Stimulated activated CD4-positive, alpha-beta T cell treated with anti-CD3 and anti-CD28 coated beads, Interleukin-2, amount 100 ng/mL, for 24 hours (primary cell): ENCODE measurements around the gene CCDC9.
A peak's percentile ranks its signal among the peaks of the same experiment; 100 is the strongest.

Source experiments
- DNase-seq, 2 donors: peaks; one replicate each; pipeline ENCODE4 v3.0.0-alpha.2; 2020

Gene CCDC9

DNA sequence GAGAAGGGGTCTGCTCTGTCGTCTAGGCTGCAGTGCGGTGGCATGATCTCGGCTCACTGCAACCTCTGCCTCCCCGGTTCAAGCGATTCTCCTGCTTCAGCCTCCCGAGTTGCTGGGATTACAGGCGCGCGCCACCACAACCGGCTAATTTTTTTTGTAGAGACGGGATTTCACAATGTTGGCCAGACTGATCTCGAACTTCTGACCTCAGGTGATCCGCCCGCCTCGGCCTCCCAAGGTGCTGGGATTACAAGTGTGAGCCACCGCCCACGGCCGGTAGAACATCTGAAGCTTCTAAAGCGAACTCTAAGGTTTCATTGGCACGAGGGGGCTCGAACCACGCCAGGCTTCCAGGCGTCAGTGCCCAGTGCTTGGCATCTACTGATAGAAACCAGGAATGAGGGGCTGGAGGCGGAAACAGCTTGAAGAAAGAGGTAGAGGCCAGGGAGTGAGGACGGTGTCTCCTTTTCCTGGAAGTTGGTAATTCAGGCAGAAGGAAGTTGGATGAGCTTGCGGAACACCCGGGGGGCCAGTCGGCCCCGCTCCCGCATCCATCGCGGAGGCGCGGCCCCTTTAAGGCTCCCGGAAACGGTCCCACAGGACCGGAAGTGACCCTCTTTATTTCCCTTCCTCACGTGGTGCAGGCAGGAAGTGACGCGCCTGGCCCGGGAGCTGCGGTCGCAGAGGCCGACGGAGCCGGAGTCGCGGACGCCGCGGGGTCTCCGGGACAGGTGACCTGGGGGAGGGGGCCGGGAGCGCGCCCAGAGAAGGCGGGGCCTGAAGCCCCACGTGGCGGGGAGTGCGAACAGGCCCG, at the start of gene CCDC9:
Gene CCDC9 (plus strand): TSS at position 647 of the 814 bp plus-strand sequence. CDS start 1,876 bp downstream, outside the sequence.
- DNase-seq, result peak; percentile 95 to 96

DNA sequence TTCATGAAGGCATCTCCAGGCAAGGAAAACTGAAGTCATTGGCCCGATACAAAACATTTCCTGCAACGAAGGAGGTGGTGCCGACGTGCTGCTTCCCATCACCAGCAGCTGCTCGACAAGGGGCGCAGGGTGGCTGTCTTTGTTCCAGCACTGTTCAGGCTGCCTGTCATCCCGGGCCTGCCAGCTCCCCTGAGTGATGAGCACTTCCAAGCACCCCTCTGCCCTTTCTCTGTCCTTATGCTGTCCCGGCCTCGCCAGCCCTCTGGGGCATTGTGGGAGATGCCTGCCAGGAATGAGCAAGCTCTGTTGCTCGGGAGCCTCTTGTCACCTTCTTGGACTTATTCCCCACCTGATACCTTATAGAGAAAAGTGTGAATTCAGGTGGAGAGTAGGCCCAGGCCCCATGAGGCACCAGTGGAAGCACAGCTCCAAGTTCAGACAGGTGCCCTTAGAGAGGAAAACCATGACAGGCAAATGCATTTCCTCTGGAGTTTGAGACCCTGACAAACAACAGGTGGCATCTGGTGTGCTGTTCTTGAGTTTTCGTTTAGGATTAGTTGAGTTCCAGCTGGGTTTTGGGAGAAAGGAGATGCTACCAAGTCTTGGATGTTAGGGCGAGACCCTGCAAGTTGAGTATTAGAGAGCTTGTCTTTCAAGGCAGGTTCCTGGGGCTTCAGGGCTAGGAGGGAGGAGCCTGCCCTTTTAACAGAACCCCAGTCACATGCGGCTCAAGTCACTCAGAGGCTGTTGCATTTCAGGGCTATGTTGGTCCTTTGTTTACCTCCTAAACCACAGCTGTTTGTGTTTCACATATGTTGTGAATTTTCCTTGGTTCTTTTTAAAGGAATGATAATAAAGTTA, 46.8 kb upstream of the CCDC9 start:
- no peak for DNase-seq

DNA sequence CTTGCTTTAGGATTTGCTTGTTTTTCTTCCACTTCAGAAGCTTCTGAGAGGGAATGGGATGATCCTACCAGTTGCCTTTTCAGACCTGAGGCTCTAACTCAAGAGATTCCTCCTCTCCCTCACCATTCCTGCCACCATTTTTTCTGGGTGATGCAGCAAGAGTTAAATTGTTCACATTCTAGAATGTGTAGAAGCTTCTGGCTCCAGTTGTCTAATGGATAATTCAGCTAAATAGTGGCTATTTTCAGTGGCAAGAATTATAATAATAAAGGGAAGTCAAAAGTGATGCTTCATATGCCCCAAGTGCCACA, 46.2 kb upstream of the CCDC9 start:
- DNase-seq, result no peak

DNA sequence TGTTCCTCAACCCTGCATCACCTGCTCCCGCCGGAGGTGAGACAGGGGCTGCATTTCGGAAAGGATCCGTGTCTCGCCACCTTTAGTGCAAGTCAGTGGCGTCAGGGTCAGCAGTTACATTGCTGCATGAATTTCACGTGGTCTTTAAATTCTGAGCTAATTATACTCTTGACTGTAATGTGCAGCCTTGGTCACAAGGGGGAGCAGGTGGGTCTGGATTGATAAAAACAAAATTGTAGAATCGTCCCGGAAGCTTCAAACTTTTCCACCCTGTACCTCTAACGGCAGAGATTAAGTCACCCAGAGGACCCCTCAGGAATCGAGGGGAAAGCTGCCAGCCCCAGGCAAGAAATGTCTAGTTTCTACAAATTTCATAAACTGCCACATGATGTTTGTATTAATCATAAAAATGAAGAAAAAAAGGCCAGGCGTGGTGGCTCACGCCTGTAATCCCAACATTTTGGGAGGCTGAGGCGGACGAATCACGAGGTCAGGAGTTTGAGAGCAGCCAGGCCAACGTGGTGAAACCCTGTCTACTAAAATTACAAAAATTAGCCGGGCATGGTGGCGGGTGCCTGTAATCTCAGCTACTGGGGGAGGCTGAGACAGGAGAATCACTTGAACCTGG, 45.5 kb upstream of the CCDC9 start:
- DNase-seq, result peak; percentile 81 to 88

DNA sequence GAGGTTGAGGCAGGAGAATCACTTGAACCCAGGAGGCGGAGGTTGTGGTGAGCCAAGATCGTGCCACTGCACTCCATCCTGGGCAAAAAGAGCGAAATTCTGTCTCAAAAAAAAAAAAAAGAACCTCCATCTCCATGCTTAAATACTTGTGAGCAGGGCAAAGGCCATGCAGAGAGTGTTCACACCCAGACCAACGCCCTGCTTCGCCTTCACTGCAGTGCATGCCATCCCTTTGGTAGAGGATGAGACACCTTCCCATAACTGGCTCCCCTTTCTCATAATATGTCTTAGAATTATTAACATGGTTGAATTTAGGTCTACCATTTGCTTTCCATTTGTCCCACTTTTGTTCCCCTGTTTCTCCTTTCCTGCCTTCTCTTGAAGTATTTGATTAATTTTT, 40.7 kb upstream of the CCDC9 start:
- no peak for DNase-seq

DNA sequence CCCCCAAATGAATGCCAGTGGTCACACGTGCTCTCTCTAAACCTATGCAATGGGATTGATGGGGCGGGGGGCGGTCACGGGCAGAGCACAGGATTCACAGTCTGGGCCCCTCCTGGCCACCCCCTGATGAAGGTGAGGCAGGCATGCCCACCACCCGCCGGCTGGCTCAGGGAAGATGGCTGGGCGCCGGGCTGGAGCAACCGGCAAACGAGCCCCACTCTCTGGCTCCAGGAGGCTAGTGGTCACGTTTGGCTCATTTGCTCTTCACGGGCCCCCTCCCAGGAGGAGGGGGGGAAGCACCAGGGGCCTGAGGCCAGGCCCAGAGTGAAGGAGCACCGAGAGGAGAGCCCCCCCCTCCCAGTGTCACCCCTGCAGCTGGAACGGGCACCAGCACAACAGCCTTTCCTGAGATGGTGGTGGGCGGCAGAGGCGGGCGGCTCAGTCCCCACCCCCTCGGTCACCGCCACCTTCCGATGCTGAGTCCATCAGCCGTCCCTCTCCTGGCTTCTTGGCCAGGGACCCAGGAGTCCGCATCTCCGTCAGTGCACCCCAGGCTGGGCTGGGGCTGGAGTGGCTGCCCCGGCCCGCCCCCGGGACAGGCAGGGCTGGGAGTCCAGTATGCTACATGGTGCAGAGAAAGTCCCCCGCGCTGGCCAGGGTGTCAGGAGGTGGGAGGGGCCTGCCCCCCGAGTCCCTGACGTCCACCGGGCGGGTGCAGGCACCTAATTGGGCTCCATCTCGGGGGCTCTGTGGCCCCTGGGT, 35.1 kb upstream of the CCDC9 start:
- no peak for DNase-seq

DNA sequence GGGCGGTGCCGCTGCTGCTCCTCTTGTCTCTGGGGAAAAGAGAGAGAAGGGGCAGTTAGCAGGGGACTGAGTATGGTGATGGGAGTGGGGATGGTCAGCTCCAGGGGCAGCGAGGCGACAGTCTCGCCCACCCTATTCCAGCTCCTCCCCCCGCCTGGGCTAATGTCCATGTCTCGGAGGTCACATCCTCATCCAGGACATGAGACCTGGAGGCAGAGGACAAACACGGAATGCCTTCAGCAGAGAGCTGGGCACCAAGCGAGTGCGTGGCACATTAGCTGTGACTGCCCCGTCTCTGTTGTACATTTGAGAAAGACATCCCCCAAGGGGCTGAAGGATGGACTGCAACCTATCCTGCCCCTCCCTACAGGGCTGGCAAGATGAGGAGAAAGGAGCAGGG, 34.4 kb upstream of the CCDC9 start:
- DNase-seq, result no peak

DNA sequence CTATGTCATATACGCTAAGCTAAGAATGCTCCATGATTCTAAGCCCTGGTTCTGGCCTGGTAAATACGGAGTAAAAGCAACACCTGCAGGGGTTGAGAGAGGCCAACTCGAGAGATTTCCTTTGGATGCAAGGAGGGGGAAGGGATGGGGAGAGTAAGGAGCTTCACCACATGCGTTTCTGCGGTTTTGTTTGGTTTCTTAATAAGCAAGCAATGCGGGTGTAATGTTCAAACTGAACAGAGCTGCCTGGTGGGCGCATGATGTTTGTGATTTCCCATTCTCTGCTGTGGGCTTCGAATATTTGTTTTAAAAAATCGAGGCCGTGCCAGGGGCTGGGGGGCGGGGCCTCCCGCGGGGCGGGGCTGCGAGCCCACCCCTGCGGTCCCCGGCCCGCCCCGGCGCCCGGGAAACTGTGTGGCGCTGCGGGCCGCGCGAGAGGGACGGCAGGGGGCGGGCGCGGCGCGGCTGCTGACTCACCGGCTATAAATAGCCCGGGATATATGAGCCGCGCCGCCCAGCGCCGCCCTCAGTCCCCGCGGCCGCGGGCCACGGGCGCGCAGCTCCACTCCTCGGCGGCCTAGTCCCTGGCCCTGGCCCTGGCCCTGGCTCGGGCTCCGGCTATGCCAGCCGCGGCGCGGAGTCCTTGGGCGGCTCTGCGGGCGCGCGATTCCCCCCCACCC, 30.4 kb upstream of the CCDC9 start:
- peak; percentile 83 to 85 for DNase-seq

DNA sequence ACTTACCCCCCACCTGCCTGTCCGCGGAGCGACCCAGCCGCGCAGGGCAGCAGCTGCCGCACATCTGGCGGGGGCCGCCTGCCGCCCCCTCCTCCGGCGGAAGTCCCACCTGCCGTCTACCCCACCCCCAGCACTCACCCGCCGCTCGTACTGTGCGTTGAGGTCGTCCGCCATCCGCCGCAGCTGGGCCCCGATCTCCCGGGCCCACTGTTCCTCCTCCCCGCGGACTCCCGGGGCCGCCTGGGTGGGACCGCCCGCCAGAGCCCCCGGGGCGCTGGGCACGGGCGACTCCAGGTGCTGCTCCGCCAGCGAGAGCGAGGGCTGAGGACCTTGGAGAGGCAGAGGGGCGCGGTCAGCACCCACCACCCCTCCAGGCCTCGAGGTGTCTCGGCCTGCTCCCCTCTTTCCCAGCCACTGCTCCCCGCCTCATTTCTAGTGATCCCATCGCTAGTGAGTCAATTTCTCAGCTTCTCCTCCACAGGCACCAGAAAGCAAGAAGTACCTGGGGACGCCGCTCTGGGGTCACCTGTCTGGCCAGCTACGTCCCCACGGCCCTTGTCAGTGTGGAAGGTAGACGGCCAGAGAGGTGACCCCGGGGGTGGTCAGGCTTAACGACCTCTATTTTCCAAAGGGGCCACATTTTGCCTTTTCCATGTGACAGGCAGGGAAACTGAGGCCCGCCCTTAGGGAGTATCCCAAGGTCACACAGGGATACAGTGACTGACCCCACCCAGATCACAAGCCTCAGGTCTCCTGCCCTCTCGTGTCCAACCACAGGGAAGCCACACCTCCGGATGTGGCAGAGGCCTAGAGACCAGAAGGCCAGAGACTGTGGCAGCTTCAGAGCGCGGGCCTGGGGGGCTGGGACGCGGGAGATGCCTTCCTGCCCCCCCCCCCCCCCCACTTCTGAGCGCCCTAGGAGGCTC, 29.6 kb upstream of the CCDC9 start:
- peak; percentile 45 to 59 for DNase-seq

DNA sequence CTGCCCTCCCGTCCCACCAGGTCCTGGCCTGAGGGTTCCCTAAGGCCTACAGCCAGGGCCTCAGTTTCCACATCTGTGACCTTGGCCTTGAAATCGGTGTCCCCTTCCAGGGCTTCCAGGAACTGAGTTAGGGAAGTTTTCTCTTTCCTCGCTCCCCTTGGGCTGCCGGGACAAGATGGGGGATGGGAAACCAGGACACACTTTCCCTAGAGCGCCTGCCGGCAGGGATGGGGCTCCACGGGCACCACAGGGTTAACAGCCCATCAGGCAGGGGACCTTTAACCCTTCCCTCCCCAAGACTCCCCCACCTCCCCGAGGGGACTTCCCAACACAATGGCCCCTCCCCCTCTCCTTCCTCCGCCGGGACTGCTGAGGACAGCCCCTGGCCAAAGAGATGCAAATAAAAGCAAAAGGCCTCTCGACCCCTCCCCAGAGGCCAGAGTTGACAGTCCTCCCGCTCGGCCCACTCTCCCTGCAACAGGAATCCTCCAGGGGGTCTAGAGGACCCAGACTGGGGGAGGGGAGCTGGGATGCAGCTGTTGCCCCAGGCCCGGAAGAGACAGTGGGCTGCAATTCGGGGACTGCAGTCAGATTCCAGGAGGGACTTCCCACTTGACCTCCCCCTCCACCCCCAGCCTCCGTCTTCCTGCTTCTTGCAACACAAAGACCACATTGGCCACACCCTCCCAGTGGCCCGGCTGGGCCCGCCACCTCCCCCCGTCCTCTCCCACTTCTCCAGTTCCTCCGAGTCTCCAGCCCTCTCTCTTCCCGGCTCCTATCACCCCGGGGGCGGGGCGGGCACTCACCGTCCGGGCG, 28.8 kb upstream of the CCDC9 start:
- DNase-seq, result peak; percentile 47 to 50

DNA sequence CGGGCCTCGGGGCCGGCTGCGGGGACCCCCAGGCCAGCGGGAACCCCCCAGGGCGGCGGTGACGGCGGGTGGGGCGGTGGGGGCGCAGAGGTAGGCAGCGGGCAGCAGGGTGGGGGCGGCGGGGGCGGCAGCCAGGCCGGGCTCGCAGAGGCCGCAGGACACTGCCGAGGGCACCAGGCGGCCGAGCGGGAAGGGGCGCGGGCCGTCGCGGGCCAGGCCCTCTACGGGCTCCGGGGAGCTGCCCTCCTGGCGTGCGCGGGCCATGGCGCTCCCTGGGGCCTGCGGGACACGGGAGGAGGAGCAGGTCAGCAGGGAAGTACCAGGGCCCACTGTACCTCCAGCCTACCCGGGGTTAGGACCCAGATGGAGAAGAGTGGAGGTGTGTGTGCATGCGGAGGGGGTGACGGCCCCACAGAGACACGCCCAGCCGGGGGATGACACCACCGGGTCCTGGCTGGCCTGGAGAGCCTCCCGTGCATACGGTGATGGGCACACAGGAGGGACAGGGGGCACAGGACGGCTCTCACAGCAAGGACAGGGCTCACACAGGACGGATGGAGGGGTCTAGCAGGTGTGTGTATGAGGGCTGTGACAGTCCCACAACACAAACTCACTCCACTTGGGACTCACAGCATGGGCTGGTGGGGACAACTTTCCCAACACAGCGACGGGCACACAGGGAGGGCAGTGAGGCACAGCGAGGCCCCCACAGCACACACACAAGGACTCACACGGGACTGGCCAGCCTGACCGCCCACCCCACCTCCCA, 28.0 kb upstream of the CCDC9 start:
- peak; percentile 44 to 49 for DNase-seq

DNA sequence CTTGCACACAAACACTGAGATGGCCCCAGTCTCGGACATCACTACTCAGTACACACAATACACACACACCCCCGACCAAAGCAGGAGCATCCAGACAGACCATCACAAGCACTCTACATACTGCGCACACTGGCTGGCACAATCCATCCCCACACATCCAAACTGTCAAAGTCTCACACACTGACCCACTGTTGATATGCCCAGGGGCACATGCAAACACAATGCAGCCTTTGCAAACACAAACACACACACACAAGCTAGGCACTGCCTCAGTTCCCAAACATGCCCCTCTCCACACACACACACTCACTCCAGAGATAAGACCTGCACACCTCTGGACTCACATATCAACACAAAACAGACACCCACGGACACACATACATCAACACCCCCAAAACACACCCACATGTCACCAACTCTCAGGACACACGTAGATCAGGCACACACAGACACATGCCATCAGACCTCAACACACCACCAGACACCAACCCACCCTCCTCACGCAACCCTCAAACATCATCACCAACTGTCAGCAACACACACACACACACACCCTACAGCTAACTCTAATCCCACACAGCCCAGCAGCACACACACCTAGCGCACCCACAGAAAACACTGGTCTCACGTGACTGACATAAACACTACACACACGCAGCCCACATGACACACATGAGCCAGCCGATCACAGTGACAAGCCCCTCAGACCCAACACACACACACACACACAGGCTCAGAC, 27.2 kb upstream of the CCDC9 start:
- peak in 1 of 2 donors; percentile 38 for DNase-seq

DNA sequence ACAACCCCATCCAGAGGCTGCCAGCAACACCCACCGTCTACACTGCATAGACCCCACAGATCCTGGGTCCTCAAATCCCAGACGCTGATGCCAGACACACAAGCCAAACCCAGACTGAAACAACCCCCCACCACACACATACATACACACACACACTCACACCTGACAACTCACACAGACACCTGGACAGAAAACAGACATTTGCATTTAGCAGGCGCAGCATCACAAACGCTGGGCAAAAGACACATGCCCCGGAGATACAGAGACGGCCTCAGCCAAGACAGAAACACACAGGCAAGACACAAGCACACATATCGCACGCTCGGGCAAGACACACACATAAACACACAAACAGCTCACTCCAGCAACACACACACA, 26.7 kb upstream of the CCDC9 start:
- DNase-seq, result no peak

DNA sequence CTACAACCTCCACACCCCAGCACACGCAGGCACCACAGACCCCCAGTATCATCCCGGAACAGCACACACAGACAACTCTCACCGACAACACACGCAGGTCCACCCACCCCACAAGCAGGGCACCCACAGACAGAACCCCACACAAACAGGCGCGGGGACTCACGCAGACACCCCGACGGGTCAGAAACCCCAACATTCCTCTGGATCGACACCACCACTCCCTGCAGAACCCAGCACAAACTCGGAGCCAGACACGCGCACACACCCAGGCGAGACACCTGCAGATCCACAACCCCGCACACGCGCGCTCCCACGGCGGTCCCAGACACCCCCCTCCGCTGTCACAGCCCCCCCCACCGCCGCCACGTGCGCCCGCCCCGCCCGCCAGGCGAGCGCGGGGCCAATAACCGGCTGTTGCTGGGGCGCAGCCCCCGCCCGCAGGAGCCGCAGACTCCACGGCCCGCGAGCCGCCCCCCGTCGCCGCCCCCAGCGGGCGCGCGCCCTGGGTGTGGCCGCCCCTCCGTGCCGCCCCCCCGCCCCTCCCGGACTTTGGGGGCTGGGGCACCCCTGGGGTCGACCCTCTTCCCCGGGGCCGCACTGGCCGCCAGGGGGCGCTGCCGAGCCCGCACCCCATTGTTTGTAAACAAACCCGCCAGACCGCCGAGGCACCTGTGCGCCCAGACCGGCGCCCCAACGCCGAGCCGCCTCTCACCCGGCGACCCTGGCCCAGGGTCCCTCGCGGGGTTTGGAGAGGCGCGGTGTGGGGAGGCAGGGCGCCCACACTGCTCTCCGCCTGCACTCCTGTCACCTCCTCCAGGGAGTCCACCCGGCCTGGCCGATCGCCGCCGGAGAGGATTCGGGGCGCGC, 26.0 kb upstream of the CCDC9 start:
- DNase-seq, result peak; percentile 81

DNA sequence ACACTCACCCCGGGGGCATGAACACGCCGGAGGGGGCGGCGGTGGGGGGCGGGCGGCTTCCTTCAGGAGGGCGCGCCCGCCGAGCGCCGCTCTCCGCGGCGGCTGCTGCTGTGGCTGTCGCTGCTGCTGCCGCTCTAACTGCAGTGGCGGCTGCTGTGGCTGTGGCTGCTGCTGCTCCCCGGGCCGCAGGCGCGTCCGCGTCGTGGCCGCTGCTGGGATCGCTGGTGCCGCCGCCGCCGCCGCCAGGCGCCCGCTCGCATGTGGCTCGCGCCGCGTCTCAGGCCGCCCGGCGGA, 25.5 kb upstream of the CCDC9 start, which contains the start of gene BBC3:
Gene BBC3 (minus strand): TSS at position 279 of the 294 bp plus-strand sequence. CDS start 2,768 bp downstream, outside the sequence.
- no peak for DNase-seq

DNA sequence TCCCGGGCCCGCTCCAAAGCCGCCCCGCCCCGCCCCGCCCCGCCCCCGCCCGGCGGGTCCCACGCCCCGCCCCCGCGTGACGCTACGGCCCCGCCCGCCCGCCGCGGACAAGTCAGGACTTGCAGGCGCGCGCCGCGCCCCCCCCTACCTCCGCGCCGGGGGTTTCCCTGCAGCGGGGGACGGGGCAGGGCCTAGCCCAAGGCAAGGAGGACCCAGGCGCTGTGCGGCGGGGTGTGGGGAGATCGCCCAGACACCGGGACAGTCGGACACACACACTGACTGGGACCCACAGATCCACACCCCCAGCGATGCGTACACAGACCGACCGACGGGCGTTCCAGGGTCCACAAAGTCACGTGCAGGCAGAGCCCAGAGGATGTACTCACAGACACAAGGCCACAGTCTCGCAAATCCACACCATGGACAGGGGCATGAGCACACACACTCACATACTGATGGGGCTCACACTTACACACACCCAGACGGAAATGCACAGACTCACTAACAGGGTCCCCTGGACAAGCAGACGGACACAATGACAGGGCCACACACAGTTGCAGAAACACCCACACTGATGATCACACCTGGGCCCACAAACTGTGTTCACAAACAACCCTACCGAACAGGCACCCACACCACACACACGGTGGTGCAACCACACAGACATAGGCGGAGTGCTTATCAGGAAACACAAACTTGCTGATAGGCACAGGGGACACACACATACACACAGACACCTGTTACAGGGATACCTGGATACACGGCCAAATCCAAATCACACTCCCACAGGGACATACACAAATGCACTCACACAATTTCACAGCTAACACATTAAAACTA, 24.9 kb upstream of the CCDC9 start:
- peak; percentile 89 to 91 for DNase-seq
